Superior temporal gyrus (tissue), 1 donor: Measurements from ENCODE around the gene NPY4R.
"Not testable (repeated sequence)": the region's sequence is repeated elsewhere in the genome, so short reads cannot be mapped to it uniquely, and the experiment has no call there.

ENCODE experiments used
- DNase-seq: peaks from one replicate; pipeline ENCODE4 v3.0.0-alpha.2; 2016; ENCODE audit errors: extremely low spot score

NPY4R gene

DNA sequence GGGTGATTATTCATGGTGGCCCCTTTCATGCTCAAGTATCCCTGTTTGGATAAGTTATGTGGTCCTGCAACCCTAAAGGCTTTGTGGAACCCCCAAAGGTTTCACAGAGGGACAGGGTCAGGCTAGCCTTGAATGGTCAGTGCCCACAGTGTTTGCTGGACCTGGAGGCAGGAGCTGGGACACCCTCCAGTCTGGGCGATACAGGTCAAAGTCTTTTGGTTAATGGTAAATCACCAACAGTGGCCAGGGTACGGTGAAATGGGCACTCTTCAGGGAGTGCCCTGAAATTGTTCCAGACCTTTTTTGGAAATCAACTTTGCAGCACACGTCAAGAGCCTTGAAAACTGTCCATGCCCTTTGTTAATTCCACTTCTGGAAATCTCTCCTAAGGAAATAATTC, 8.7 kb downstream of the NPY4R start:
- DNase-seq: not testable (repeated sequence)

DNA sequence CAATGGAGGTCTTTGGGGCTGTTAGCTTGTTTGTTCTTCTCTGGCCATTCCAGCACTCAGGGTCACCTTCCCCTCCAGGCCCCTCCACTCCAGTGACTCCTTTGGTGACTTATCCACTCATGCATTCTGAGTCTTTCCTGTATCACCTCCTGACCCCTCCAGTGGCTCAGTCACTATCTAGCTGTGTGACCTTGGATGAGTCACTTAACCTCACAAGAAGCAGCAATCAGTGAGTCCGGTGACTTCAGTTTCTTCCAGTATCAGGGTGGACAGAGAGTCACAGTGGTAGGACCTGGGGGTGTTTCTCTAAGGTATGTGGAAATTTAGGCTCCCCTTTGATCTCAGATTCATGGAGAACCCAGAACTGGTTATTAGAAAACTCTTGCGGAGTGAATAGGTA, 9.8 kb downstream of the NPY4R start:
- DNase-seq: not testable (repeated sequence)

DNA sequence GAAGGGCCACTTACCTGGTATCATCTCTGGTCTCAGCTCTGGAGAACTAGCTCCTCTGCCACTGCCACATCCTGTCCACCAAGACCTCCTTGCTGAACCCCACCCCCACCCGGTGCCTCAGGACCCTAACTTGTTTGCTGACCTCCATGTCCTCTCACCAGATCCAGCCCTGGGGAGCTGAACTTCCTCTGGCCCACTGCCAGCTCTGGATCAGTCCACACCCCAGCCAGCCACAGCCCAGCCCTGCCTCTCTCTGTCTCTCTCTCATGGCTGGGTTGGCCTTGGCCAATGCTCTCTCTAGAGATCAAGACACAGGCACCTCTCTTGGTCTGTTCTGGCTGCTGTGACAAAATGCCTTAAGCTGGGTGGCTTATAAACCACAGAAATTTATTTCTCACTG, 14.4 kb downstream of the NPY4R start:
- DNase-seq: not testable (repeated sequence)

DNA sequence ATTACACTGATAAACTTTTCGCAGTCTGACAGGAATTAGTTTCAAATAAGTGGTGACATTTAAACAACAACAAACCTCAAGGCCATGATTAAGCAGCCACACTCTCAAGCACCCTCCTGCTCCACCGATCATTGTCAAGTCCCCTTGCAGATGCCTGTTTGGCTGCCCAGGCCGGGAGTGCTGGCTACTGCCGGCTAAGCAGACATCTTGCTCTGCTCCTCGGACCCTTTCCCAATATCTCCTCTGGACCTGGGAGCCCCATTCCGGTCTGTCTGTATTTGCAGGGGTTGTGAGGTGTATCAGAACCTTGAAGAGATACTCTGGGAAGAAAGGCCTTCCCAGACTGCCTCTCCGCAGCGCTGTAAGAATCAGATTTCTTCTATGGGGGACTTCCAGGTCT, 14.9 kb downstream of the NPY4R start:
- DNase-seq: not testable (repeated sequence)

DNA sequence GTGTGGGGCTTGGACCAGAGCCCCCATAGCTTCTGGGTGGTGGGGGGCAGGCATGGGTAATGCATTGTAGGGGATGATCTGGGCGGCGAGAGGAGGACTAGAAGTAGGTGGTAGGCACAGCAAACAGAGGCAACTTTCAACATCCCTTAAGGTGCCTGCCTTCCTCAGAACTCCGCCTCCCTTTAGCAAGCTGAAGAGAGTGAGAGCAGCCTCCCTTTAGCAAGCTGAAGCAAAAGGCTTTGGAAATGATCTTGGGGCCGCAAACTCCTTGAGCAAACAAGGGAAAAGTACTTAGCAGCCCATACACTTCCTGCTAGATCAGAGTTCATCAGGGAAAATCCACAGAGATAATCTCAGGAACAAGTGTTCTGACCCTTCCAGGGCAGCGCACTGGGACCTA, 18.3 kb downstream of the NPY4R start:
- not testable (repeated sequence) for DNase-seq

DNA sequence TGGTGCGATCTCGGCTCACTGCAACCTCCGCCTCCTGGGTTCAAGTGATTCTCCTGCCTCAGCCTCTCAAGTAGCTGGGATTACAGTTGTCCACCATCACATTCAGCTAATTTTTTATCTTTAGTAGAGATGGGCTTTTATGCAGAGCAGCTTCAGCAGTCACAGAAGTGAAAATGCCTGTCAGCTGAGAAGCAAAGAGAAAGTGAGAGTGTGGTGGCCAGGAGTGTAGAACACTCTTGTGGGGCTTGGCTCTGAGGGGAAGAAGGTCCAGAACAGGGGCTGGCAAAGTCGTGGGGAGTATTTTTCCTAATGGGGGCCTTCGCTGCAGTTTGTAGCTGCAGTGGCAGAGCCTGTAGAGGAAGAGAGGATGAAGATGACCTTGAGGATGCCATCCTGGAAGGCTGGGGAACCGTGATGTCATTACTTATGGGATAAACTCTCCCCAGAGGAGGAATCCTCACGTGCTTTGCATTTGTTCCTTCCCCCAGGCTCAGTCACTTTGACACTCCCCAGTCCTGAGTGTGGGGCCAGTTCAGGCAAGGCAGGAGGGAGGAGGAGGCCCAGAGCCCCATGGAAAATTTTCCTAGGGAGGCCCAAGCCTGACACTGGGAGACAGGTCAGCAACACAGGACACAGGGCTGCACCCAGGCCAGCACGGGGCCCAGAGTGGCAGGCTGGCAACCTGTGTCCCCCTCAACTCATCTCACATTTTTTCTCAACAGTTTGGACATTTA, 20.2 kb downstream of the NPY4R start:
- not testable (repeated sequence) for DNase-seq

DNA sequence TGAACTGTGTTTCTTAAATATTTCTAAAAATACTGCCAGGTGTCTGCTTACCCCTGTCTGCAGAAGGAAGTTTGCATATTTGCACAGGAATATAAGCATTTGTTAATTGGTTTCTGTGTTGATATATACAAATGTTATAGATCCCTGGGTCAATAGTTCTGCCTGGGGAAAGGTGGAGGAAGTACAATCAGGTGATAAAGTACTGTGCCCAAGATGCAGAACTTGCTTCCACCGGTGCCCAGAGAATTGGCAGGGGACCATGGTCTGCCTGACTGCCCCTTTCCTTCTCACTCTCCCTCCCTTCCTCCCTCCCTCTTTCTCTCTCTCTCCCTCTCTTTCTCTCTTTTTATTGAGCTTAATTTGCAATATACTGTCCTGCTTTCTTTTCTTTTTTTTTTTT, 22.3 kb downstream of the NPY4R start:
- DNase-seq: not testable (repeated sequence)

DNA sequence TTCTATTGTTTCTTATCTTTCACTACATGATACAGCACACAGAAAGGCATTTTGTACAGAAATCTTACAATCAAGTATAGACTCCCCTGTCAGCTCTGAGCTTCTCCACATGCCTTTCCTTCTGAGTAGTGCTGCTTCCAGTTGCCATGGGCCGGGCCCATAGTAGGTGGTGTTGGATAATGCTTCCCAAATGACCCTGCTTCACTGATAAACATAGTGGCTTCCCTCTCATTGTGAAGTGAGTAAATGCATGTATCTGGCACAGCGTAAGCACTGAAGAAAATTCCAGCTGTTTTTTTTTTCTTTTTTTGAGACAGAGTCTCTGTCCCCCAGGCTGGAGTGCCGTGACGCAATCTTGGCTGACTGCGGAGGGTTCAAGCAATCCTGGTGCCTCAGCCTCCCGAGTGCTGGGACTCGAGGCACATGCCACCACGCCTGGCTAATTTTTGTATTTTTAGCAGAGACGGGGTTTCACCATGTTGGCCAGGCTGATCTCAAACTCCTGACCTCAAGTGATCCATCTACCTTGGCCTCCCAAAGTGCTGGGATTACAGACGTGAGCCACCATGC, 23.0 kb downstream of the NPY4R start:
- not testable (repeated sequence) for DNase-seq

DNA sequence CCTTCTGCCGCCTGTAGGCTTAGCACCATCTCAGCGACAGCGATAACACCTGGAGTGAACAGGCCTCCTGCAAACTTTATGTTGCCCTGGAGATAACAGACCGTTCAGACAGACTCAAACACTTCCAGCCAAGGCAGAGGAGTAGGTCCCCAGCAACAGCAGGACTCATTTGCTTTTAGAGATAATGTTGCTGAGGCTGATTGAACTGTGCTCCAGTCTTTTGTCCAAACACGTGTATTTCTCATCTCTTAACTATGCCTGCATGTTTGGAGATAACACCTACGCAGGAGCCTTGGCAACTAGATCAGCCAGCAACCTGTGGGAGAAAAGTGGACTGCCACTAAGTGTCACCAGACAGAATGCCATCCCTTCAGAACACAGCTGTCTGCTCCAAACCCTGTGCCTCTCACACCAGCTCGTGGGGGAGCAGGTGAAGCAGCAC, 23.9 kb downstream of the NPY4R start:
- peak; percentile 36 for DNase-seq

DNA sequence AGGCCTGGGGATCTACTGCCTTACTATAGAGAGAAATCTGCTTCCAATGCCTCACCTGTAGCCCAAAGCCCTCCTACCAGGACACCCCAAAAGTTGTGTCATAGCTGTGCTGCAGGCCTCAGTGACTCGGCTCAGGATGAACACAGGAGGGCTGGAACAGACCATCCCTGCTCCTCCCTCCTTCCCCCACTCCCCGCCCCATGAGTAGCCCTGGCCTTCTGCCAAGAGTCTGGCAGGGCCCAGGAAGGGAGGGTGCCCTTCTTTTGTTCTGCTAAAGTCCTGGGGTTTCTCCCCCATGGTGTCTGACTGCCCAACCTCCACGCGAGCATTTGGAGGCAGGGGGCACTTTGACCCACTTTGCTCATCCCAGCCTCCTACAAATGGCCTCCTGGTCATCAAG, 24.8 kb downstream of the NPY4R start:
- DNase-seq: not testable (repeated sequence)

DNA sequence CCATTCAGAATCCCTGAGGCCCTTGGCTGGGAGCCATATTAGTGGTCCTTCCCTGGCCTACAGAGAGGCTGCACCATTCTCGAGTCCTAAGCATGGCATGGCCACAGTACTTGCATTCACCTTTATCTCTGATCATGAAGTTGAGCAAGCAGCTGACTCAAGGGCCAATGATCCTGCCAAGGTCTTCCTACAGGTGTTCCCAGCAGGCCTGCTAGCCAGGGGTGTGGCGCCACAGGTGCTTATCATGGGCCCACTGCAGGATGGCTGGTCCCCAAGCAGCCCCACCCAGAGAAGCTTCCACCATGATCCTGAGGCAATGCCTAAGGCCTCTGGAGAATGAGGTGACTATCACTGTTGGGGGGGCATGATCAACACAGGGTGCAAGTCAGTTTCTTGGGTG, 42.2 kb downstream of the NPY4R start:
- not testable (repeated sequence) for DNase-seq

DNA sequence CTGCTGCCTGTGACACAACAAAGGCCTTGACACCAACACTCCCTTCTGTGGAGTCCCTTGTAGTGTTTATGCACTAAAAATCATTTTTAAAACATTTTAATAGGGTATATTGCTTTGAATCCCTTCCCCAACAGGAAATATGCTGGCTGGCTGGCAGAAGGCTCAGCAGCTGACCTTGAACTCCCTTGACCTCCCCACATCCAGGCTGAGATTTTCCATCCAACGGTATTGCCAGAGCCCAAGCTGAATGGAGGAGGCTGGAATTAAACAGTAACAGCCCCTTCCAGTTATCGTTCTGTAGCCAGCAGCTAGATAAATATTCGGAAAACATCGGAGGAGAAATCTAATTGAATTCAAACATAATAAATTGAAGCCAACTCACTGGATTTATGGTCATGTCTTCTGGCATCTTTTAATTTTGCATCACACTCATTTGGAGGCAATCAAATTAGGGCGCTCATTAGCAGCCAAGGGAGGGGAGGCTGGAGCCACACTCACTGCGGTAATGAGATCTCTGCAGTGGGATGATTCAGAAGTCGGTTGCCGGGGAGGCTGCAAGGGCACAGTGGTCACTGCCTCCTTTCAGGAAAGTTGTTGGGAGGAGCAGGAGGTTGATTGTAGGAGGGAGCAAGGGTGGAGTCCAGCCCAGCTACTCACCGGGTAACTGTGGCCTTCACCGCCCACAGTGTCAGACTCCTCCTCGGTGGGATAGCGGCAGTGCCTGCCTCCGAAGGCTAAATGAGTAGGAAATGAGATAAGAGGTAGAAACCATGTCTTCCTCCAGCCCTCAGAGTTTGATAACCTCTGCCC, 46.0 kb downstream of the NPY4R start:
- DNase-seq: not testable (repeated sequence)

DNA sequence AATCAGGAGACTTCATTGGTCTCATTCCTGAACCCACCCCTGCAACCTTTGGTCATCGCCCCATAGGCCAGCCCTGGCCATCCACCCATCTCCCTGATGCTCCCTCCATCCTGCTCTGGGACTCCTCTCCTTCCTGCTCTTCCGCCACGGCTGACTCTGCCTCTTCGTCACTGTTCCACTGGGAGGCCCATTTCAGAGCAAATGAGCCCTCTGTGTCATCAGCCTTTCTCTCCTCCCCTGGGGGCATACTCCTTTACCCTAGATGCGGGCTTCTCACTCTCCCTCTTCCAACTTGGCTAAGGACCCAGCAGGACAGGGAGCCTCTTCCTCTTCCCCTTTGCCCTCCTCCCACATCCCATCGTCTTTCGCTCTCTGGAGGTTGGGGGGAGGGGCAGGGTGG, 47.5 kb downstream of the NPY4R start:
- not testable (repeated sequence) for DNase-seq

DNA sequence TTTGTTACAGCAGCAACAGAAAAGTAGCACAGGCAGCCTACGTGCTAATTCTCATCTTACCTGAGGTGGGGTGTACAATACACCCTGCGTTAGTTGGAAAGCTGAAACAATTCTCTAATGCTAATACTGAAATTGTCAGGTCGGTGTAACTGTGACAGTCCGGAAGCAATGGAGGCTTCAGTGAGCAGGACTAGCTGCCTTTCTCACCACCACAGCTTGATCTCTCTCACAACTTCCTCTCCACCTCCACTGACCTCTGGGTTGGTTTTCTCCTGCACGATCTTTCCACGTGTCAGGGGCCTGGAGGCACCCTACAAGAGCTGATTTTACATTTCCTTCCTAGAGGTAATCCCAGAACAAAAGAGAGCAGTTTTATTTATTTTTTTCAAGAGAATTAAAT, 50.5 kb downstream of the NPY4R start:
- DNase-seq: not testable (repeated sequence)

DNA sequence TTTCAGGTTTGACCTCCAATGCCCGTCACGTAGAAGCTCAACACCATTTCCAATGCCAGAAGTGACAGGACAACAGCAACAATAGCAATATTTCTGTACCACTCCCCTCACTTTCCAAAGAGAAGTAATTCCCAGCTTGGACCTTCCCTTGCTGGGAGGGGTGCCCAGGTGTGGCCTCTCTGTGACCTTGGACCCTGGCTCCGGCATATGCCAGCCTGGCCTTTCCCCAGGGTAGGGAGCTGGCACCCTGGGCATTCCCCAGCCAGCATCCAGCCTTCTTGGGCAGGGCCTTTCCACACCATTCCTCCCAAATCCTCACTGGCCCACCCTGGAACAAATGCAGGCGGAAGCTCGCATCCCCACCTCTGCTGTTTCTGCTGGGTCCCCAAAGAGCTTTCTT, 53.1 kb downstream of the NPY4R start:
- DNase-seq: not testable (repeated sequence)

DNA sequence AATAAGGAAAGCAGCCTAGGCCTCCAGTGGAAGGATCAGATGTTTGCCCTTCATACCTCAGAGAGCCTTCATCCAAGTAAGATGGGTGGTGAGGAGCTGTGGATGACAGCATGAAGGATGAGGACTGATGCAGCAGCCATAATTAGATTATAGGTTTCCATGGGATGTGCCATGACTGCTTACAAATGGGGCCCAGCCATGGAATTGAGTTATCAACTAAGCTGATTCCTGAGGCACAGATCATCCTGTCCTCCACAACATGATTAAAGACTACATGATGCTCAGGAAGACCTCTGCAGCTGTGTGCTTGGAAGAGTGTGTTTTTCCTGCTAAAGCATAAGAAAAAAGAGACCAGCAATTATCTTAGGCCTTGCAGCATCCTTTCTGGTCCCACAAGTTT, 54.6 kb downstream of the NPY4R start:
- DNase-seq: not testable (repeated sequence)
